GM21390 (cell line): Measurements from ENCODE around the gene CST4.
"Not testable (repeated sequence)": the region's sequence is repeated elsewhere in the genome, so short reads cannot be mapped to it uniquely, and the experiment has no call there.

ENCODE experiments used
- ATAC-seq: cut with Tn5 transposase; IDR thresholded peaks from one replicate; pipeline ENCODE4 v1.9.1; 2021; ENCODE audit not compliant: unreplicated experiment

Gene CST4, protein sequence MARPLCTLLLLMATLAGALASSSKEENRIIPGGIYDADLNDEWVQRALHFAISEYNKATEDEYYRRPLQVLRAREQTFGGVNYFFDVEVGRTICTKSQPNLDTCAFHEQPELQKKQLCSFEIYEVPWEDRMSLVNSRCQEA

DNA sequence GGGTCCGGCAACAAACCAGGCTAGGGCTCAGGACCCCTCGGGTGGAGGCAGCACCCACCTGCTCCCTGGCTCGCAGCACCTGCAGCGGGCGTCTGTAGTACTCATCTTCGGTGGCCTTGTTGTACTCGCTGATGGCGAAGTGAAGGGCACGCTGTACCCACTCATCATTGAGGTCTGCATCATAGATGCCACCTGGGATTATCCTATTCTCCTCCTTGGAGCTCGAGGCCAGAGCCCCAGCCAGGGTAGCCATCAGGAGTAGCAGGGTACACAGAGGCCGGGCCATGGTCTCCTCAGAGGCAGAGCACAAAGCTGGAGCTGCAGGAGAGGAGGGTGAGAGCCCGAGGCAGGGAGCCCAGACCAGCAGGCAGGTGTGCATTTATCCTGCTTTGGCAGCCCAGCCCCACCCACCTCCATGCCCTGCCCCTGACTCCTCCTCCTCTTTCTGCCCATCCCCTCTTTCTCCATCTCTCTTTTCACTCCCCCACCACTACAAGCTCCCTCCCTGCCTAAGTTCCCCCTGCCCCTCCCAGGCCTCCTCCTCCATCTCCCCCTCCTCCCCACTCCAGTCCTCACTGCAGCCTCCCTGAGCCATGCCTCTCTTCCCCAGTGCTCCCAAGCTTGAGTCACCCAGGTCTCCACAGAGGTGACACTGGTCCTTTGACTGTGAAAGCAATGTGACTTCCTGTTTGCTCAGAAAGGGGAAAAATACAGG, at the start of gene CST4:
CST4 (minus strand) TSS at position 355 of the 715 bp plus-strand sequence; CDS start at position 286, 69 bp downstream.
- not testable (repeated sequence) for ATAC-seq

GRCh38 chr20:23735391-23735790, 46.6 kb upstream of the CST4 start:
- not testable (repeated sequence) for ATAC-seq

GRCh38 chr20:23734949-23735348, 46.1 kb upstream of the CST4 start:
- not testable (repeated sequence) for ATAC-seq

GRCh38 chr20:23734440-23734839, 45.6 kb upstream of the CST4 start:
- ATAC-seq, result not testable (repeated sequence)

- no peak for ATAC-seq
Observed at GRCh38 chr20:23727016-23727415, 38.2 kb upstream of the CST4 start.

GRCh38 chr20:23725102-23725501, 36.3 kb upstream of the CST4 start:
- no peak for ATAC-seq

DNA sequence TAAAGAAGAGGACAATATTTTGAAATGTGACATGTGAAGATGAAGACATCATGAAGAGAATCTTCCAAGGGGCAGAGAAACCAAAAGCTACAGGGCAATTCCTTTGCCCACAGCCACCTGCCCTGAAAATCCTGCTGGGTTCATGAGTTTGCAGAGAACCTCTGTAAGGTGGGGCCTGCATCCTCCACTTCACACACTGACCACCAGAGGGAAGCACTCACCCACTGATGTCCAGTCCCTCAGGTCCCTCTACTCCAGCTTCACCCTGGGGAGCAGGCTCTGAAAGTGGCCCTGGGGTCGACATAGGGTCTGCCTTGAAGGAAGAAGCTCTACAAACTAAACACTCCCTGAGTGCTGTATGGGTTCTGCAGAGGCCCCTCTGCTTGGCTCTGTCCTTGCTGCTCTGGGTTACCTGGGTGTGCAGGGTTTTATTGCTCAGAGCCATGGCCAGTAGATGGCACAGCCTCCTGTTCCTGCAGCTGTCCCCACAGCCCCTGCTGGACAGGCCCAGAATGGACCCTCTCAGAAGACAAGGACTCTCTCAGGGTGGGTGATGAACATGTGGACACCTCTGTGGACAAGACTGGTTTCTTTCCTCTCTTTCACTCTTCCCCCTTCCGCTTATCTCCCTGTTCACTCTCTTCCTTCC, 34.9 kb upstream of the CST4 start:
- peak; percentile 81 for ATAC-seq

- not testable (repeated sequence) for ATAC-seq
Observed at GRCh38 chr20:23722851-23723250, 34.0 kb upstream of the CST4 start.

DNA sequence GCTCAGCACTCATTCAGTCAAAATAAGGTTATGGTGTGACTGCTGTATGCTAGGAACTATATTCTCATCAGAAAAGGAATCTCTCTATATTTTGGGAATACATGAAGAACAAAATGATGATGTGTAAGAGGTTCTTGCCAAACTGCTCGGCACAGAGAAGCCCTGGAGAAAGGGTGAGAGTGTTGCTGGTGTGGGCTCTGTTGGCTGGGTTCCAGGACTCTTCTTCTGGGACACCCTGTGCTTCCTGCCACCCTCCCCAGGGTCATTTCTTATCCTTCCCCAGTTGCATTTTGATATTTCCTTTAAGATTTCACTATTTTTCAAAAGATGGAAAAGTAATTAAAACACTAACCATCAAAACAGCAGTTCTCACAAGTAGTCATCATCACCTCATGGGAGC, 33.1 kb upstream of the CST4 start:
- no peak for ATAC-seq

- not testable (repeated sequence) for ATAC-seq
Observed at GRCh38 chr20:23719351-23719750, 30.5 kb upstream of the CST4 start.

DNA sequence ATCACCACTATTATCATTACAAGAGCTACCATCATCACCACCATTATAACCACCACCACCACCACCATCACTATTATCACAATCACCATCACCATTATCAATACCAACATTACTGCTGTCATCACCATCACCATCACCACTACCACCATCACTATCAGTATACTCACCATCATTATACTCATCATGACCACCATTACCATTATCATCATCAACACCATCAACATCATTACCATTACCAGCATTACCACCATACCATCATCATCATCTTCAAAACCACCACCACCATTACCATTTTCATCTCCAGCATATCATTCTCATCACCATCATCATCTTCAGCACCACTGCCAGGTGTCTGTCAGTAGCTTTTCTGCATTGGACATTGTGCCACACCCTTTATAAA, 22.9 kb upstream of the CST4 start:
- ATAC-seq, result not testable (repeated sequence)

GRCh38 chr20:23710771-23711170, 21.9 kb upstream of the CST4 start:
- ATAC-seq, result no peak

DNA sequence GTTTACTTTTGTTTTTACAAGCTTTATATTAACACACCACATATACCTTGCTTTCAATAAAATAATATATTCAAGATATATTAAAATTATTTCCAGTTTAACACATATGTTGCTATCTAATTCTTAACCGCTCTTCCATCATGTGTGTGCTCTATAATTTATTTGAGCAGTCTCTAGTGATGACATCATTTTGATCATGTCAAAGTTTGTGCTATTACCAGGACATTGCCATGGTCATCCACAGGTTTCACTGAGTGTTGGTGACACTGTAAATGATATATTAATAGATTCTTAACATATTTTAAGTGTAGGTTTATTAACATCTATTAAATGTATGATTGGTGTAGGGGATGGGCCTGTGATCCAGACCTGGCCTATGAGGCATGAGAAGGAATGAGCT, 17.1 kb upstream of the CST4 start:
- ATAC-seq, result no peak

- ATAC-seq, result no peak
Observed at GRCh38 chr20:23702021-23702420, 13.2 kb upstream of the CST4 start.

DNA sequence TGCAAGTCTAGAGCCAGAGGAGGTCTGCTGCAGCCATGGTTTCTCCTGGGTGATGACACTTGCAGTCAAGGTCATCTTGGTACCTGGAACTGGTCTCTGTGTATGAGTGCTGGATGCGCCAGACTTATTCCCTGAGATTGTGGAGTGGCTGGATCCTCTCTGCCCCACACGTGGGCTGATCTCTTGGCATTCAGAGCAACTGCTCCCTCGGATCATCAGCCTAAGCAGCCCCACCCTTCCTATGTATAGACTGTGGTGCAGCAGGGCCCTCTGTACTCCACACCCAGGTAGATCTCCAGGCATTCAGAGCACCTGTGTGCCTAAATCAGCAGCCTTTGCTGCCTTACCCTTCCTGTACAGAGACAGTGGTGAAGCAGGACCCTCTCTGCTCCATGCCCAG, 12.1 kb upstream of the CST4 start:
- ATAC-seq, result no peak

- ATAC-seq, result no peak
Observed at GRCh38 chr20:23697947-23698346, 9.1 kb upstream of the CST4 start.

DNA sequence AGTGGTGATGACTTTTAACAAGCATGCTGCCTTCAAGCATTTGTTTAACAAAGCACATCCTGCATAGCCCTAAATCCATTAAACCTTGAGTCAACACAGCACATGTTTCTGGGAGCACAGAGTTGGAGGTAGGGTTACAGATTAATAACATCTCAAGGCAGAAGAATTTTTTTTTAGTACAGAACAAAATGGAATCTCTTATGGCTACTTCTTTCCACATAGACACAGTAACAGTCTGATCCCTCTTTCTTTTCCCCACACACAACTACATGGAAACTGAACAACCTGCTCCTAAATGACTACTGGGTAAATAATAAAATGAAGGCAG, 6.2 kb upstream of the CST4 start:
- not testable (repeated sequence) for ATAC-seq

GRCh38 chr20:23694178-23695067, 5.6 kb upstream of the CST4 start:
- ATAC-seq, result not testable (repeated sequence)

DNA sequence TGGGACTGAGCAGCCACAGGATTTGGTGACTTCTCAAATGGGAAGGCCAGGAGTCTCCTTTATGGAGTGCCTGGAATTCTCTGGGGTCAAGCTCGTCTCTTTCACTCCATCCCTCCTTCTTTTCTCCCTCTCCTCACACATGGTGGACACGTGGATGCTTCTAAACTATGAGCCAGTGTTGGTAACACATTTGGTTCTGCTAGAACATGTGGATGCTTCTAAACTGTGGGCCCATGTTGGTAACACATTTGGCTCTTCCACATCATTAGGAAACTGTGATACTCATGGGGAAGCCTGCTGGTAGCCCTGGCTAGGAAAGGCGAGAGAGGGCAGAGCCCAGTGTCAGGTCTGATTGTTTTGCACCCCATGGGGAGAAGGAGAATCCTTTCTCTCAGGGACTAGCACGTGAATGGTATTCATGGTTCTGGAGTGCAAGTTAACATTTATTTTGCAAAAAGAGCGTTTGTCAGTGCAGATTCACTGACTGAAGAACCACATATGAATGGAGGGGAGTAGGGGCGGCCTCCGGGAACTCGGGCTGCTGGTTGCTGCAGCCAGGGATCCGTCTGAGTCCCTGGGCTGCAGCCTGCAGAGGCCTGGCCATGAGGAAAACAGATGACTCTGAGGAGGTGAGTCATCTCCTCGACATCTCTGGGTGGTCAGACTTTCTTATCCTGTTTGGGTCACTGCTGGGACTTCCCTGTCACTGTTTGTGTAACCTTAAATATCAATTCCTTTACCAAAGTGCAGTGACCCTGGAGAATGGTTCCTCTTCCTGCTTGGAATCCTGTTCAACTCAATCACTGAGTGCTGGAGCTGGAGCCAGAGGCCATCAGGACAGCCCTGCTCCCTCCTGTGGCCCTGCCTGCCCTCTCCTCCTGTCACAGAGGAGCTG, 4.1 kb upstream of the CST4 start:
- not testable (repeated sequence) for ATAC-seq

DNA sequence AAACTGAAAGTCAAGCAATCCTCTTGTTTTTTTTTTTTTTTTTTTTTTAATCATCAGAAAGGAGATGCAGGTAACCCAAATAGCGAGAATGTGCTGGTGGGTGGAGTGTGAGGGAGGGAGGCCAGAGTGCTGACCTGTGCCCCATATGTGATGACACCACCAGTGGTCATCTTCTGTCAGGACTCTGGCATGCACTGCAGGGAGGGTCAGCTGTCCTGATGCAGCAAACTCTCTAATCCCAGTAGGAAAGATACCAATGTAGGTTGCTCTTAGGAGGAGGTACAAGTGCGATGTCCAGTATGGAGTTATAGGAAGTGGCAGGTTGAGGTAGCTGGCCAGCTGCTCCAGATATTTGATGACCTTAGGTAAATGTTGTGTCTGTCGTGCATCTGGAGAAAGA, 2.8 kb upstream of the CST4 start:
- no peak for ATAC-seq
